NT2/D1 (cell line): ENCODE measurements around the gene GRWD1.

Experiments used
- SUZ12 ChIP-seq: IDR thresholded peaks from 2 replicates; pipeline ENCODE4 v1.6.1; 2011; ENCODE audit not compliant: insufficient read length, insufficient read depth; ENCODE audit errors: extremely low read depth
- YY1 ChIP-seq: IDR thresholded peaks from 2 replicates; pipeline ENCODE4 v1.6.1; 2011; ENCODE audit not compliant: insufficient read length, insufficient read depth
- ZNF274 ChIP-seq: IDR thresholded peaks from 2 replicates; pipeline ENCODE4 v1.6.1; 2011; ENCODE audit warnings: mild to moderate bottlenecking, low read depth, low read length

DNA sequence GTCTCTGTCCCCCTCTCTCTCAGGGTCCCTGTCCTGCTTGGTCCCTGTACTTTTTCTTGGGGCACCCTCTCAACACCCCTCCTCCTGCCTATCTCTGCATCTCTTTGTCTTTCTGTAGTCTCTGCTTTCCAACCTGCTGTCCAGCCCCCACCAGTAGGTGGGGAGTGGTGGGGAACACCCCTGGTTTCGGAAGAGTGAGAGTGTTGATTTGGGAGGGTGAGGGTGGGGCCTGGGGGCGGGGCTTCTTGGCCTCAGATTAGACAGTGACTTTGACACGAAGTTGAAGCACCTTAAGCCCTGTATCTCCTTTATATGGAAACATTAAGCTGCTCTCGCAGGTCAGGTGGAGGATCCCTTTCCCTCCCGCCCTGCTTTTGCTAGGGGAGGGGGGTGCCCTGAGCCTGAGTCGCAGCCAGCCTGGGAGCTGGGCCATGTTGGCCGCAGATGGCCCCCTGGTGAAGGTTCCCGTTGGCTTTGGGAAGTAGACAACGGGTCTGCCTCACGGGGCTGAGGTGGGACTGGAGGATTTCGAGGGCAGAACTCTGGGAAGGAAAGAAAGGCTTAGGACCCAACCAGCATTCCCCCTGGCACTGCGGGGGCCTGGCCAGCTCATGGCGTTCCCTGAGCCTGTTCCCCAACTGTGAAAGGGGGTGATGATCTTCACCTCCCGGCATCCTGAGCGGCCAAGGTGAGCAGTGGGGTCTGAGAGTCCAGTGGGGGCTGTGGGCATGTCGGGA, 9.6 kb downstream of the GRWD1 start, which contains the start of gene KCNJ14:
- TF ChIP-seq ZNF274 (no peak), SUZ12 (no peak), YY1 (no peak)
